Measurements from ENCODE around the gene MARF1.

GRCh38 chr16:15674571-15674970, 31.6 kb upstream of the MARF1 start:
- TF ChIP-seq, protein P1, sequence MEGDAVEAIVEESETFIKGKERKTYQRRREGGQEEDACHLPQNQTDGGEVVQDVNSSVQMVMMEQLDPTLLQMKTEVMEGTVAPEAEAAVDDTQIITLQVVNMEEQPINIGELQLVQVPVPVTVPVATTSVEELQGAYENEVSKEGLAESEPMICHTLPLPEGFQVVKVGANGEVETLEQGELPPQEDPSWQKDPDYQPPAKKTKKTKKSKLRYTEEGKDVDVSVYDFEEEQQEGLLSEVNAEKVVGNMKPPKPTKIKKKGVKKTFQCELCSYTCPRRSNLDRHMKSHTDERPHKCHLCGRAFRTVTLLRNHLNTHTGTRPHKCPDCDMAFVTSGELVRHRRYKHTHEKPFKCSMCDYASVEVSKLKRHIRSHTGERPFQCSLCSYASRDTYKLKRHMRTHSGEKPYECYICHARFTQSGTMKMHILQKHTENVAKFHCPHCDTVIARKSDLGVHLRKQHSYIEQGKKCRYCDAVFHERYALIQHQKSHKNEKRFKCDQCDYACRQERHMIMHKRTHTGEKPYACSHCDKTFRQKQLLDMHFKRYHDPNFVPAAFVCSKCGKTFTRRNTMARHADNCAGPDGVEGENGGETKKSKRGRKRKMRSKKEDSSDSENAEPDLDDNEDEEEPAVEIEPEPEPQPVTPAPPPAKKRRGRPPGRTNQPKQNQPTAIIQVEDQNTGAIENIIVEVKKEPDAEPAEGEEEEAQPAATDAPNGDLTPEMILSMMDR (IDR thresholded peaks at IDR 0.05), result no peak
- no peak for TF ChIP-seq EP300 (IDR thresholded peaks at IDR 0.05)

Data from upper lobe of left lung (tissue), 4 donors.